ENCODE measurements around the gene STK11.

STK11 gene

DNA sequence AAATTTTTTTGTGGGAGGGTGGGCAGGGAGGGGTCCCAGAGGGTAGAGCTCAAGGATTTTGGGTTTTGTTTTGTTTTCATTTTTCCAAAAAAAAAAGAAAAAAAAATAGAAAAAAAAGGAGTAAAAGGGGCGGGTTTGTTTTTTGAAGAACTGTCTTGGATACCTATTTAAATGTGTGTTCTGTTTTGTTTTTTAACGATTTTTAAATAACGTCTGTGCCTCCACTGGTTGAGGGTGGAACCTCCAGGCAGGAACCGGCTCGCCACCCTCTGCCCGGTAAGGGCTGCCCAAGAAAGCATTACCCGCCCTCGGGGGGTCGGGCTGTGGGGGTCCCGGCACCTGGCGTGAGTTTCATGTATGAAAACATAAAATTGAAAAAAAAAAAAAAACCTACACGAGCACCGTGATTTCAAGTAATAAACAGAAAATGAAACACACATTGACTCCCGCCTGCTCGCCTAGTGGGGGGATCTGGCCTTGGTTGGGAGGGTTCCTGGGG is 53.2 kb downstream of the STK11 start:
- in situ Hi-C loops (cut with MboI; ENCODE audit: low sequenced_read_pairs), result no loop called here

DNA sequence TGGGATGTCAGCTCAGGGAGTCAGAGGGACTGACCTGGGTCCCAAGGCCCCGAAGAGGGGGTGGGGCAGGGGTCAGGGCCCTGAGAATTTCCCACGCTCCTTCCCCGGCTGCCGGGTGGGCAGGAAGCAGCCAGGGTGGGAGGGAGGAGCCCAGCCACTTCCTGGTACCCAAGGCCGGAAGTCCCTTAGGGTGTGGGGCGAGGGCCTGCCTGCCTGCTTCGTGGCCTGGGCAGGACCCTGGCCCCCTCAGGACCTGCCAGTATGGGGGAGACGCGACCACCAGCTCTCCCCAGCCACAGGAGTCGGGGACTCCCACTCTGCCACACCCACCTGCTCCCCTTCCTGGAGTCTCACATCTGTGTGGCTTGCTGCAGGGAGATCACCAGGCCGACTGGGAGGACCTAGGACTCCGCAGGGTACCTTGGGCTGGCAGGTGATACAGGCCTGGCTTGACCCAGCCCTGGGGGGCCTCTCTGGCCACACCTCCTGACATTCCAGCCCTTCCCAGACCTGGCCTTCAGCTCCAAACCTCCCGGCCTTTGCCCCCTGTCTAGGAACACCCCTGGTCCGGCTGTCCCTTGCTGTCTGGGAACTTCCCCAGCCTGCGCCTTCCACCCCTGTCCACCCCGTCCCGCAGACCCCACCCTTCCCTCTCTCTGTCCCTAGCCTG is 53.8 kb downstream of the STK11 start:
- in situ Hi-C loops (cut with MboI; ENCODE audit: low sequenced_read_pairs), result no loop called here

DNA sequence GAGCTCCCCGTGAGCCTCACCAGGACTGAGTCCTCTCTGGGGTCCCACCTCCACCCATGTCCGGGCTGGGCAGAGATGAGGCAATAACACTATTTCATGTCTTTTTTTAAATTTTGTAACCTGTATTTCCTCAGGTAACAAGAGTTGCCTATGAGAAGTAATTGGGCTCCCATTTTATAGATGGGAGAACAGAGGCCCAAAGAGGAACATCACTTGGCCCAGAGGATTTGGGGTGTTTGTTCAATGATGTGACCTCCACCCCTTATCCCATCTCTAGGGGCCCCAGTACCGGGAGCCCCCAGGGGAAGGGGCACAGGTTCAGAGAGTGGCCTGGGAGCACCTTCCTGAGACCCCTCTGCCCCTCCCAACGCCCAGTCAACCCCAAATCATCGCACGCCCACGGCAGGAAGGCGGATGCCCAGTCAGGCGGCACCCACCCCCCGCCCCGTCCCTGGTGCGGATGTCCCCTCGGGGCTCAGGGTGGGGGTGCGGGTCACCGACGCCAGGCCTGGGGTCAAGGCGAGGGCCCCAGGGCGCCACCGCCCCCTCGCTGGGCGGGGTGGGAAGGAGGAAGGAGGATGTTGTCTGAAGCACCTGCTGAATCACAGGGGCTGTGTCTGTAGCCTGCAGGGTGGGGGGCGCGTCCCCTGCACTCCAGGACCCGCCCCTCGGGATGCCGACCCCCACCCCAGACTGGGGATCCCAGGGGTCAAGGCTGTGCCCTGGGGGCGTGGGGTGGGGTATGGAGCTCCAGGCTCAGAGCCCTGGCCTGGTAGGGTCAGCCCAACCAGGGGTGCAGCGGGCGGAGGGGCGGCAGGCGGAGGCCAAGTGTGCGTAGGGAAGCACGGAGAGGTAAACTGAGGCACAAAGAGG is 54.5 kb downstream of the STK11 start:
- in situ Hi-C loops (cut with MboI; ENCODE audit: low sequenced_read_pairs), result no loop called here

DNA sequence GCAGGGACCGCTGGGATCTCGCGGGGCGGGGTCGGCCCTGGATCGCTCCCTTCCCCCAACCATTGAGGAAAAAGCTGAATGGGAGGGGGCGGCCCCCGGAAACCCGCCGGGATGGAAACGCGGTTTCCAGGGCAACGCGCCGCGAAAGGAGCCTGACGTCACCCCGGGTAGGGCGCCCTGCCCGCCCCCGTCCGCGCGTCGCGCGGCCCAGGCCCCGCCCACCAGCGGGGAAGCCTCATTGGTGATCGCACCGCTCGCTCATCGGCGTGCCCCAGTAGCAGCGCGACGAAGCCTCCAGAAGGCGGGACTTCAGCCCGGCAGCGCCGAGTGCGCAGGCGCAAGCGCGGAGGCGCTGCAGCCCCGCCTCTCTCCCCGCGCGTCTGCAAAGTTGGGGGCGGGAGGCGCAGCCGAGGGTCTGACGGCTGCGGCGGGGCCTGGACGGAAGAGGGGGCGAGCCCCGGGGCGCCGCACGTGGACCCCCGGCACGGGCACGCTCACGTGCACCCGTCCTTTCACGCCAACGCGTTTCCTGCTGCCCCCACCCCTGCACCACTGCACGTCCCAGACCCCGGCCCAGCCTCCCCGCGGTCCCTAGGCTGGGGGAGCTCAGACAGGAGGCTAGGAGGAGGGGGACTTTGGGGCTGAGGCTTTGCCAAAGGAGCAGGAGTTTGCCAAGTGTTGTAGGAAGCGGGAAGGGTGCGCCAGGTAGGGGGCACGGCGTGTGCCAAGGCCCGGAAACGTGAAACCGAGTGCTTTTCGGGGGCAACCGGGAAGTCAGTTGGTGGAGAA is 55.4 kb downstream of the STK11 start:
- in situ Hi-C loops (cut with MboI; ENCODE audit: low sequenced_read_pairs), result no loop called here

DNA sequence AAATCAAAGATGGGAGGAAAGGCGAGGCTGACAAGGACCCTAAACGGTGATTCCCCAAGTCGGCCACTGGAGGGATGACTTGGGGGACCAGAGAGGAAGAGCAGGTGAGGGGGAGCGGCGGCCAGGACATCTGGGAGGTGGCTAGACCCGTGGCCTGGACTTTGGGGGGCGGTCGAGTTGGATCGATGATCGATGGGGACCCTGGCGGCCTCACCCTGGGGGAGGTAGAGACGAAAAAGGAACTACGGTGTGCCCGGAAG is 55.9 kb downstream of the STK11 start:
- in situ Hi-C loops (cut with MboI; ENCODE audit: low sequenced_read_pairs), result no loop called here

DNA sequence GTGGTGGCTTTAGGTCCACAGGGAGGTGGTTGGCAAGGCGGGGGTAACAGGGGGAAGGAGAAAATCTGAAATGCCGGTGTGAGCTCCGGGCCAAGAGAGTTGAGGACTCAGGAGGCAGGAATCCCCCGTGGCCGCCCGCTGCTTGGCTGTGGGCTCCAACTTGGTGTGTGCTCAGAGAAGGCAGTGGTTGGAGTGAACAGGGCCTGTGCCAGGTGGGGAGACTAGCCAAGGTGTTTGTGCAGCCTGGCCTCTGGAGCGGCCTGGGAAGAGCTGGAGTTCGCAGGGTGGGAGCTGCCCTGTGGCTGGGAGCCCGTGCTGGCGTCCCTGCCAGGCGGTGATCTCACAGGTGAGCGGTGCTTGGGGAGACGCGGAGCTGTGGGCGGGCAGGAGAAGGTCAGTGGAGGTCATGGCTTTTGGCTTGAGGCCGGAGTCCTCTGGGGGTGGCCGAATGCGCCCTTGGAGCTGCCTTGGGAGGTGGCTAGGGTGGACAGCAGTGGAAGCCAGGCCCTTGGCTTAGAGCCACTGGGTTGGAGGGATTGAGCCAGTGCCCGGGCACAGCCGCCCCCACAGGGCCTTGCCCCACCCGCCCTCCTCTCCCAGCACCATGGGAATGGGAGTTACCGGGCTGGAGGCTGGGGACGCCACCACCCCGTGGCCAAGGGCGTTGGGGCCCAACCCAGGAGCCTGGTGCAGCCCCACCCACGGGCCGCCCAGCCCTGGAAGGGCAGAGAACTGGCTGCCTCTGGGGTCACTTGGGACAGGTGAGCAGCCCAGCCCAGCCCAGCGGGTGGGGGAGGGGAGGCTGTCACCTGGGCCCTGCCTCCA is 56.4 kb downstream of the STK11 start:
- in situ Hi-C loops (cut with MboI; ENCODE audit: low sequenced_read_pairs), result no loop called here

DNA sequence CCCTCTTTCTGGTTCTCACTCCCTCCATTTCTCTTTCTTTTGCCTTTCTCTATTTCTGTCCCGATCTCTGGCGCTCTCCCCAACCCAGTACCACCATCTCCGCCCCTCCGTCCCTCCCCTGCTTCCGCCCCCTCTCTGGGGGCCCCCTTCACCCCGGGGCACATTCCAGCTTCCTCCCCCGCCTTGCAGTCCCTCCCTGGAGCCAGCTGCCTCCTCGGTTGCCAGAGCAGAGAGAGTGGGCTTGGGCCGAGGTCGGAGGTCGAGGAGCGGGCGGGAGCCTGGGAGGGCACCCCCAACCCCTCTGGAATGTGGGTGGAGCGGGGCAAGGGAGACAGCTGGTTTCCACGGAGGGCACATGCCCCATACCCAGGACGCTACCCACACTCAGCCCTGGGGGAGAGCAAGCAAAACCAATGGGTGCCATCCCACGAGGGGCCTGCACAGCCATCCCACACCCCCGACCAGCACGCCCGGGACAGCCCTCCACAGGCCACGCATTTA is 57.1 kb downstream of the STK11 start:
- in situ Hi-C loops (cut with MboI; ENCODE audit: low sequenced_read_pairs), result no loop called here

DNA sequence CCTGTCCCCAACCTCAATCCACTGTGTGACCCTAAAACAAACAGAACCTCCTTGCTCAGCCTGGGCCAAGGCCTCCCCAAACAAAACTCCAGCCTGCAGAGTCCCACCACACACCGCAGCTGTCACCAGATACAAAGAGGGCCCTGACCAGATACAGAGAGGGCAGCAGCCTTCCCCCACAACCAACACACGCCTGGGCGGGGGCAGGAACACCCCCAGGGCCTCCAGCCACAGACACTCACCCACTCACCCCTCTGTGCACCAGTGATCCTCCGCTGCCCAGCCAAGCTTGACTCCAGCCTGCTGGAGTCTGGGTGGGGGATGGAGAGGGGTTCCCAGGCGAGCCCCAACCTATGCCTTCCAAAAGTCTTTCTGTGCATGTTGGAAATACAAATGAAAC is 57.6 kb downstream of the STK11 start:
- in situ Hi-C loops (cut with MboI; ENCODE audit: low sequenced_read_pairs), result no loop called here

DNA sequence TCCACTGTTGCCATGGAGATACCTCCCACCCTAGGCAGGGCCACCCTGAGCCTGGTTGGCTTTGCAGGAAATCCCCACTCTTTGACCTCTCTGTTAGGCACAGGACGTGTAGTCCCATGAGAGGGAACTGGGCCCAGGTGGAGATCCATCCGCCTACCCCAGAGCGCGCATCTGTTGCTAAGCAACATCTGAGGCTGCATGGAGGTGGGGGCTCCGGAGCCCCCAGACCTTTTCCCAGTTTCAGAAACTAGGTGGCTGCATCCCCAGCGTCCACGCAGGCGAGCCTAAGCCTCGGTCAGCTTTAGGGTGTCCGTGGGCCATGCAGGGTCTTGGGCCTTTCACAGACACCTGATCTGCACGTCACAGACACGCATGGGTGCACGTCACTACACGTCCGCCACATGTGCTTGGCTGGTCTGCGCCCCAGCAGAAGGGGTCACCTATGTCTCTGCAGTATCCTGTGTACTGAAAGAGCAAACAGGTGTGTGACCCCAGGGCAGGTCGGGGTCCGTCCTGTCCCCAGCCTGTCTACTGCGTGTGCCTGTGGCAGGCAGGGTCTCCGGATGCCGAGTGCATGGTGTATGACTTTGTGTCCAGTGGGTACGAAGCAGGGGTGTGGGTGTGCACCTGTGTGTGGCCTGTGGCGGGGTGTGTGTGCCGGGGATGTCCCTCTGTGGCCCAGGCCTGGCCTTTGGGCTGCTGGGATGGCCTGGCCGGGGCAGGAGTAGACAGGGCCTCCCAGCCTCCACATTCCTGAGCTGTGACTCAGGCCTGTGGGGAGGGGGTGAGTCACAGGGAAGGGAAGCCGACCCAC is 59.4 kb downstream of the STK11 start:
- in situ Hi-C loops (cut with MboI; ENCODE audit: low sequenced_read_pairs), result no loop called here

DNA sequence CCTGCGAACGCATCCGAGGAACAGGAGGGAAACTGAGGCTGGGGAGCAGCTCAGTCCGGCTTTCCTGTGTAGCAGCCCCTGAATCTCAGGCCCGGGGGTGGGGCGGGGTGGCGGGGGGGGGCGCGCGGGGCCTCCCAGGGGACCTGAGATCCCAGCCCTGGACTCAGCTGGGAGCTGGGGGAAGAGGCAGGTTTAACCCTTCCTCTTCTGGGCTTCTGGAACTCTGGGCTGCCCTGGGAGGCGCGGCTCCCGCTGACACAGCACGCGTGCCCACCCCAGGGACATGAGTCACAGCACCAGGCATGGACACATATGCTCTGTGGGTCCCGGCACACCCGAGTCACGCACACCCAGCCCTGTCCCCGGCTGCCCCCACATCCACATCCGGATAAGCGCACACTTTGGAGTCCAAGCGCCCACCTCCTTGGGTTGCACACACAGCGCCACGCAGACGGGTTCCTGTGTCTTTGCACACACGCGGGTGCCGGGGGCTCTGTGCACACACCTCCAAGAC is 60.1 kb downstream of the STK11 start:
- in situ Hi-C loops (cut with MboI; ENCODE audit: low sequenced_read_pairs), result no loop called here

DNA sequence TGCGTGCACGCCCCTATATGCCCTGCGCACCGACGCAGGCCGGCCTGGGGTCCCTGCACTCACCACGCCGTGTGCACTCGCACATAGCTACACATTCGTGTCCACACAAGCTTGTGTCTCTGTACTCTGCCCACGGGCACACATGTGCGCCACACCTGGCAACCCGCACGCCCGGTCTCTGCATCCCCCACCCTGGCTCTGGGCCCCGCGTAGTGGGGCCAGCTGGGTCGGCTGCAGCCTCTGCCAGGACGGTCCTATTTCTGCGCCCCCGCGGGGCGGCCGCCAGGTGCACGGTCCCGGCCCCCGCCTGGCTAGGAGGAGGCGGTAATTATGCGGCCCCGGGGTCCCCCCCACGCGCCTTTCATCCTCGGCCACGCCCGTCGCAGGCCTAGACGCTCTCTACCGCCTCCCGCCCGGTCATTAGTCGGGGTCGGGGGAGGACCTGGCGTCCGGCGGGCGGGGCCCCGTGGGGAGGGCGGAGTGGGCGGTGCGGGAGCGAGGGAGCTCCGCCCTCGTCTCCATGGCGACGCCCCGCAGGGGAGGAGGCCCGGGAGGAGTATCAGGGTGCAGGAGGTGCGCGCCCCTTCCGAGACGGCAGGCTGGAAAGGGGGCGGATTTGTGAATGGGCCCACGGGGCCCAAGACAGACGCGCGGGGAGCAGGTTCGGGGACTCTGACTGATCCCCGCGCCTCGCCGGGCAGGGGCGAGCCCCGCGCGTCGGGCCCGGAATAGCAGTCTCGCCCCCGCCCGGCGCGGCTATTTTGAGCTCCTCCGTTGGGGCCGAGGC is 60.7 kb downstream of the STK11 start:
- in situ Hi-C loops (cut with MboI; ENCODE audit: low sequenced_read_pairs), result no loop called here

DNA sequence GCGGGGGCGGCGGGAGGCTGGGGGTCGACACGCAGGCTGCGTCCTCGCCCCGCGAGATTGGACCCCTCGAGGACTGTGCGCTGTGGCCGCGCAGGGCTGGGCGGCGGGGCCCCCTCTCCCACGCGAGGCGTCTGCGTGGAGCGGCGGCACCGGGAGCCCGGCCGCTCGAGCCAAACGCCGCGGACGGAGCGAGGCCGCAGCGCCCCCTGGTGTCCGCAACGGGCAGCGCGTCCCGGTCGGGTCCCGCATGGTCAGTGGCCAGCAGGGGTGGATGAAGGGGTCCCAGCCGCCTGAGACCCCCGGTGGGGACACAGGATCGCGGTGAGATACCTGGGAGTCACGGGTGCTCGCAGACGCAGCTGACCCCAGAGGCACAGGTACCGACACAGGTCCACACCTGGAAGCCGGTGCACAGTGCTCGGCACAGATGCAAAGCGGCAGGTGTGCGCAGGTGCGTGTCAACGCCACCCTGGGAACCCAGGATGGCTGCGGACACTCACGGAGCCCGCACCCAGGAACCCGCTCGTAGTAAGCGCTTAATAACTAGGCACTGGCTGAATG is 61.4 kb downstream of the STK11 start:
- in situ Hi-C loops (cut with MboI; ENCODE audit: low sequenced_read_pairs), result no loop called here

DNA sequence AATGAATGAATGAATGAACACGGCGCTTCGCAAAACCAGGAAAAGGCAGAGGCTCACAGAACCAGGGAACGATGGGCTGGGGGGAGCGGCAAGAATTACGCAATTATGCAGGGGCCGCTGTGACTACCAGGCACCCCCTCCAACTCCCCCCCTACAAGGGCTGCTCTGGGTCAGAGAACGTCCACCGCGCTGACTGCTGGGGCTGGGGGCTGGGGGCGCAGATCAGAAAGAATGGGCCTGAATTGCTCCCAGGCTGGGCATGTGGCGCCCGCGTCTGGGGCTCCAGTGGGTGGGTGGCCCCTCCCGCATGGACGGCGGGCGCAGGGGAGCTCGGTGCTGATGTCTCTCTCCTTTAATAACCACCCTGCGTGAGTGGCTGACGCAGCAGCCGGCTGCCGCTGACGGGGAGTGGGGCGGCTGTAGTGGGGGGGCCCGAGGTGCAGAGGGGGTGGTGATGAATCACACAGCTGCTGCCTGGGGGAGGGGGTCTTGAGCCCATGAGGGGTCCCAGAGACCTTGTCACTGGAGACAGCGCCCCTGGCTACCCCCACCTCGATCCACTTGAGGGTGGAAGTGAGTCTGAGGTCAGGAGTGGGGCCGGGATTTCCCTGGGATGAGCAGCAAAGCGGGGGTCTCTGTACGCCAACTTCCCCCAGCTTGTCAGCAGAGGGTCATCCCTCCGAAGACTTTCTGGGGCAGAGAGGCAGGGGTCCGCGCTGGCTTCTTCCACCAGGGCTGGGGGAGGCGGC is 62.1 kb downstream of the STK11 start:
- in situ Hi-C loops (cut with MboI; ENCODE audit: low sequenced_read_pairs), result no loop called here

DNA sequence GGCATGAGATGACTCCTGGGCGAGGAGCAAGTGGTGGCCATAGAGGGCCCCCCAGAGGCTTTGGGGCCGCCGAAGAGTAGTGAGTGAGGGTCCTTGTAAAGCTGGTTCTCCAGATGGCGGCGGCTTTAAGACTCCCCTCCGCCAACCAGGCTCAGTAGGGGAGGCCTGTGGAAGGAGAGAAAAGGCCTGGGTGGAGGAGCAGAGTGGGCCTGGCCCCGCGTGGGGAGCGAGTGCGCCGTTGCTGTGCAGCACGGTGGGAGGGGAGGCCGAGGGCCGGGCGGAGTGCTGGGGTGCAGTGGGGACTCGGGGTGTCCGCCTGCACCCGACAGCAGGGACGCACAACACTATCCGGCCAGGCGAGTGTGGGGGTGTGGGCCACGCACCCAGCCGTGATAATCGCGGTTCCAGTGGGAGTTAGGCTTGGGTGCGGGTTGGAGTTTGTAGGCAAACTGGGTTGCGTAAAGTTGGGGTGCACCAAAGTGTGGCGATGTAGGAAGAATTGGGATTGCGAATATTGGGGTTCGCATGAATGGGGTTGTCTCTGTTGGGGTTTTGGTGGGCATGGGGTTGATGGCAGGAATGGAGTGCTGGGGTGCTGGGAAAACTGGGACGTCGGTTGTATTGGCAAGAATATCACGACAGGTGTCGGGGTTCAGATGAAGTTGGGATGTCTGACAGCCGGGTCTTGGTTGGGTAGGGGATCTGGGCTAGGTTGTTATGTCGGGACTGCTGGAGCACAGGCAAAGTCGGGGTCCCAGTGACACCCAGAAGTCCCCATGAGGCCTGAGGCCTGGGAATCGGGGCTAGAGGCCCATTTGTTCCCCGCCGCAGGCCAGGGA is 62.9 kb downstream of the STK11 start:
- in situ Hi-C loops (cut with MboI; ENCODE audit: low sequenced_read_pairs), result no loop called here

DNA sequence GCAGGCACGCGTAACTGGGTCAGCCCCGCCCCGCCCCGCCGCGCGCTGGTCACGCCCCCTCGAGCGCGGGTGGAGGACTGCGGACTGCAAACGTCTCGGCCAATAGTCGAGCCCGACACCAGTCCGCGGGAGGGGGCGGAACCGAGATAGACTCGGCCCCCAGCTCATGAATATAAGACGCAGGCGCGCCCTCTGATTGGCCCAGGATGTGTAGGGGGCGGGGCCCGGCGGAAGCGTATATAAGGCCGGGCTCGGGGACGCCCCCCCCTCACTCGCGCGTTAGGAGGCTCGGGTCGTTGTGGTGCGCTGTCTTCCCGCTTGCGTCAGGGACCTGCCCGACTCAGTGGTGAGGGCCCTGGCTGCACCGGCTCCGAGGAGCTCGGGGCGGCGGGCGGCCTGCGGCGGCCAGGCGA is 63.5 kb downstream of the STK11 start, which contains the start of gene CIRBP:
CIRBP (plus strand) TSS at position 268 of the 413 bp plus-strand sequence. CDS start 1,602 bp downstream, outside the sequence.
- in situ Hi-C loops (cut with MboI; ENCODE audit: low sequenced_read_pairs), result no loop called here

DNA sequence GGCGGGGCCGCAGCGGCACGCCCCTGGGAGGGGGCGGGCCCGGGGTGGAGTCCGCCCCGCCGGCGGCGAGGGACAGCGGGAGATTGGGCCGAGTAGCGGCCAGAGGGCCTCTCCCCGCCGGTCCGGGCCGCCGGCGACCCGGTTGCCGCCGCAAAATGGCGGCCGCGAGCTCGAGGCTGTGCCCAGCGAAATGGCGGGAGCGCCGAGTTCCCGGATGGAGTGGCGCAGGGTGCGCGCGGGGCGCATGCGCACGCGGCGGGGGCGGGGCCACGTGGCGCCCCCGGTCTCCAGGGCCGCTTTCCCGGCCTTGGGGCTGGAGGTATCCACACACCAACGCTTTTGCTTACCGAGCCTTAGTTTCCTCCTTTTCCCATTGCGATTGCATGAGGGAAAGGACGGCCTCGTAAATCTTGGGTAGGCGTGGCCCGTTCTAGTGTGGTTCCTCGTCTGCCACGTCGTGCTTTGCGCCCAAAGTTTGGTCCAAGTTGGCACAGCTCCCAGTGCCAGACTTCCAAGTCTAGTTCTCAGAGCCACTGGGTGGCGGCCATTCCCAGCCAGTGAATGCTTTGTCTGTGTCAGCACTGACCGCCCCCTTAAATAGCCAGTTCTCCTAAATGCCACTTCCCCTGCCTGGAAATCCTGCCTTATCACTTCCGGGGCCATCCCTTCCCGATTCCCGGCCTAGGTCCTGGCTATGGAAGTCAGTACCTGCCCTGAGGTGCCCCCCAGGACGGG is 64.1 kb downstream of the STK11 start:
- in situ Hi-C loops (cut with MboI; ENCODE audit: low sequenced_read_pairs), result no loop called here
